Body of pancreas (tissue), 4 donors: ENCODE measurements around the gene DEGS1. TPM values are rescaled to one million over a fixed set of nuclear protein-coding genes. Genes with fewer than 3 reads are reported as not detected.

Experiments
- ATAC-seq: fragments of 150-250 bp; one replicate; pipeline ENCODE4 v1.9.1; 2016
- DNase-seq, 4 donors: peaks; one replicate each; pipeline ENCODE4 v3.0.0-alpha.2; 2019
- H3K27ac ChIP-seq, 4 donors: fragments of 200-600 bp; sonication (generic); 1 replicate in 3 of 4; 2 replicates in 1 of 4; pipeline versions ENCODE4 v1.5.1 to v1.6.1; 2016 to 2019; ENCODE audit warnings: mild to moderate bottlenecking in 1 of 4, mixed read lengths in 1 of 4, moderate library complexity in 1 of 4
- H3K27me3 ChIP-seq, 2 donors: fragments of 200-600 bp; sonication (generic); one replicate each; pipeline ENCODE4 v1.6.0; 2016; ENCODE audit warnings: mild to moderate bottlenecking in 1 of 2
- H3K36me3 ChIP-seq, 2 donors: fragments of 200-600 bp; sonication (generic); replicated peaks in 1 of 2; 2 replicates each; pipeline ENCODE4 v1.5.1; 2016; ENCODE audit warnings: low read depth in 2 of 2; ENCODE audit not compliant: insufficient read depth in 1 of 2
- H3K4me1 ChIP-seq: fragments of 200-600 bp; sonication (generic); one replicate; pipeline ENCODE4 v1.6.0; 2016
- H3K4me3 ChIP-seq, 2 donors: fragments of 200-600 bp; sonication (generic); 1 replicate in 1 of 2; 2 replicates in 1 of 2; pipeline ENCODE4 v1.5.1; 2016 to 2019
- H3K9me3 ChIP-seq, 3 donors: fragments of 200-600 bp; sonication (generic); 1 replicate in 2 of 3; 2 replicates in 1 of 3; pipeline ENCODE4 v1.5.1; 2016
- POLR2A ChIP-seq, 3 donors: fragments of 450-650 bp; IDR thresholded peaks; one replicate each; pipeline ENCODE4 v1.6.1; 2016; ENCODE audit warnings: antibody characterized with exemption in 3 of 3, mild to moderate bottlenecking in 2 of 3
- WGBS, 2 donors: methylation state at CpG; one replicate each; pipeline ENCODE4 v1.1.5; 2017; 5-methylcytosine and 5-hydroxymethylcytosine counted together
- intact Hi-C: fragments of 100-400 bp; cut with DNase I; formaldehyde crosslinking; loops from one replicate; pipeline ENCODE4 v1.15.1; 2023
- total RNA-seq, 2 donors: library from RNA; depleted of rRNA; stranded (reverse); fragments of >200 nt; gene quantifications; one replicate each; pipeline ENCODE4 v1.1.0, GENCODE V29; 2016
- TF ChIP-seq, protein P1 (sequence below), 7 experiments: fragments of 450-650 bp in 4 of 7; fragments of 200-600 bp in 3 of 7; sonication (generic) in 3 of 7; IDR thresholded peaks; one replicate each; pipeline ENCODE4 v1.5.1; 2016 to 2019; ENCODE audit warnings: antibody characterized with exemption in 7 of 7

Gene DEGS1
- total RNA-seq, 2 donors from 2014 or later, result 16.3 to 18.5 TPM

DNA sequence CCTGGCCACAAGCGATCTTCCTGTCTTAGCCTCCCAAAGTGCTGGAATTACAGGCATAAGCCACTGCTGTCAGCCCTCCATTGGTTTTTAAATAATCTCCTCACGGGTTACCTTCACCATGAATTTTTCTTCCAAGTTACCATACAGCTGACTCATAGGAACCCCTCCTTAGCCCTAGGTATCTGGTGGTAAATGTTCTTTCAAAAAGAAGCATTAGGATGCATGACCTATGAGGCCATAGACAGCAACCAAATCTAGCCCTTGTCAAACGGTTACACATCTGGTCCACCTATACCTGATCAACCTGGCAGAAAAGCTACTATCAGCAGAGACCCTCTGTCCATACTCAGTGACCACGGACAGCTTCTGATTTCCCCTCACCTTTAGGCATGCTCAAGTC is 12.7 kb upstream of the DEGS1 start:
- Histone ChIP-seq H3K9me3 (no peaks in the 10 kb centered on the region), H3K27ac (no peak overlapping the region), H3K27me3 (no peaks in the 10 kb centered on the region), H3K4me3 (no peak overlapping the region), H3K4me1 (no peaks in the 10 kb centered on the region), H3K36me3 (no peaks in the 10 kb centered on the region)
- DNase-seq, result no peak
- 81 to 82% methylated on average over 4 of the region's 4 CpGs for WGBS, 2 donors
- intact Hi-C loops, result no loop called here
- ATAC-seq, result no peak
- no peak for TF ChIP-seq POLR2A (IDR thresholded peaks at IDR 0.05)
- TF ChIP-seq, protein P1, sequence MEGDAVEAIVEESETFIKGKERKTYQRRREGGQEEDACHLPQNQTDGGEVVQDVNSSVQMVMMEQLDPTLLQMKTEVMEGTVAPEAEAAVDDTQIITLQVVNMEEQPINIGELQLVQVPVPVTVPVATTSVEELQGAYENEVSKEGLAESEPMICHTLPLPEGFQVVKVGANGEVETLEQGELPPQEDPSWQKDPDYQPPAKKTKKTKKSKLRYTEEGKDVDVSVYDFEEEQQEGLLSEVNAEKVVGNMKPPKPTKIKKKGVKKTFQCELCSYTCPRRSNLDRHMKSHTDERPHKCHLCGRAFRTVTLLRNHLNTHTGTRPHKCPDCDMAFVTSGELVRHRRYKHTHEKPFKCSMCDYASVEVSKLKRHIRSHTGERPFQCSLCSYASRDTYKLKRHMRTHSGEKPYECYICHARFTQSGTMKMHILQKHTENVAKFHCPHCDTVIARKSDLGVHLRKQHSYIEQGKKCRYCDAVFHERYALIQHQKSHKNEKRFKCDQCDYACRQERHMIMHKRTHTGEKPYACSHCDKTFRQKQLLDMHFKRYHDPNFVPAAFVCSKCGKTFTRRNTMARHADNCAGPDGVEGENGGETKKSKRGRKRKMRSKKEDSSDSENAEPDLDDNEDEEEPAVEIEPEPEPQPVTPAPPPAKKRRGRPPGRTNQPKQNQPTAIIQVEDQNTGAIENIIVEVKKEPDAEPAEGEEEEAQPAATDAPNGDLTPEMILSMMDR (IDR thresholded peaks at IDR 0.05), result no peak

DNA sequence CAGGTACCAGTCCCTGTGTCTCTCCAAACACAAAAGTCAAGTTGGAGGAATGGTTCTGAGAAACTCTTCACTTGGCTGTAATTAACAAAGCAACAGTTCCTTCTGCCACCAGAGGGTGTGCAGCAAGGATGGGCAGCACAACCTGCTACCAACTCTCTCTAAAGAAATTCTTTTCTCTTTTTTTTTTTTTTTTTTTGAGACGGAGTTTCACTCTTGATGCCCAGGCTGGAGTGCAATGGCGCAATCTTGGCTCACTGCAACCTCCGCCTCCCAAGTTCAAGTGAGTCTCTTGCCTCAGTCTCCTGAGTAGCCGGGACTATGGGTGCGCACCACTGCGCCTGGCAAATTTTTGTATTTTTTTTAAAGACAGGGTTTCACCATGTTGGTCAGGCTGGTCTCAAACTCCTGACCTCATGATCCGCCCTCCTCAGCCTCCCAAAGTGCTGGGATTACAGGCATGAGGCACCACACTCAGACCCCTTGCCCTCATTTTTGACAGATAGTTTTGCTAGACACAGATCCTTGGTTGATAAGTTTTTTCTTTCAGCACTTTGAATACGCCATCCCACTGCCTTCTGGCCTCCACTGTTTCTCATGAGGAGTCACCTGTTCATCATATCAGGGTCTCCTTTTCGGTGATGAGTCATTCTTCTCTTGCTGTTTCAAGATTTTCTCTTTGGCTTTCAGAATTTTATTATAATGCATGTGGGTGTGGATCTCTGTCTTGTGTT is 12.1 kb upstream of the DEGS1 start:
- no peaks in the 10 kb centered on the region for H3K36me3 ChIP-seq
- H3K4me3 ChIP-seq, result no peak overlapping the region
- no peaks in the 10 kb centered on the region for H3K27me3 ChIP-seq
- intact Hi-C loops, result no loop called here
- H3K27ac ChIP-seq, result no peak overlapping the region
- no peaks in the 10 kb centered on the region for H3K4me1 ChIP-seq
- DNase-seq (peak in 2 of 4 donors; percentile 31 to 43), ATAC-seq (no peak)
- TF ChIP-seq POLR2A (IDR thresholded peaks at IDR 0.05), result no peak
- TF ChIP-seq, protein P1 (IDR thresholded peaks at IDR 0.05), result peak in 6 of 7 experiments; percentile 8 to 50 (median 34)
- WGBS, 2 donors, result 66 to 77% methylated on average over 9 of the region's 9 CpGs
- no peaks in the 10 kb centered on the region for H3K9me3 ChIP-seq

DNA sequence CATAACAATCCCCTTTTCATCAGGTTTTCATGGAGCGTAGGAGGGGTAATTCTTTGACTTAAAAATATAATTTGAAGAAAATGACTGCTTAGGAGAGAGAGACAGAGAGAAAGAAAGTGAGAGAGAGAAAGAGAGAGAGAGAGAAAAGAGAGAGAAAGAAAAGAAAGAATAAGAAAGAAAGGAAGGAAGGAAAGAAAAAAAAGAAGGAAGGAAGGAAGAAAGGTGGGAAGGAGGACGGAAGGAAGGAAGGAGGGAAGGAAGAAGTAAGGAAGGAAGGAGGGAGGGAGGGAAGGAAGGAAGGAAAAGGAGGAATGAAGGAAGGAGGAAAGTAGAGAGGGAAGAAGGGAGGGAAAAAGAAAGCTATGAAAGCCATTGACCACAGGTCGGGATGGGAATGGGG is 10.8 kb upstream of the DEGS1 start:
- Histone ChIP-seq H3K36me3 (no peaks in the 10 kb centered on the region), H3K9me3 (no peaks in the 10 kb centered on the region), H3K4me1 (no peaks in the 10 kb centered on the region), H3K27me3 (no peaks in the 10 kb centered on the region), H3K4me3 (no peak overlapping the region), H3K27ac (no peak overlapping the region)
- no peak for ATAC-seq
- intact Hi-C loops, result no loop called here
- 69 to 79% methylated on average over 3 of the region's 3 CpGs for WGBS, 2 donors
- TF ChIP-seq, protein P1 (IDR thresholded peaks at IDR 0.05), result no peak
- TF ChIP-seq POLR2A (IDR thresholded peaks at IDR 0.05), result no peak
- no peak for DNase-seq

DNA sequence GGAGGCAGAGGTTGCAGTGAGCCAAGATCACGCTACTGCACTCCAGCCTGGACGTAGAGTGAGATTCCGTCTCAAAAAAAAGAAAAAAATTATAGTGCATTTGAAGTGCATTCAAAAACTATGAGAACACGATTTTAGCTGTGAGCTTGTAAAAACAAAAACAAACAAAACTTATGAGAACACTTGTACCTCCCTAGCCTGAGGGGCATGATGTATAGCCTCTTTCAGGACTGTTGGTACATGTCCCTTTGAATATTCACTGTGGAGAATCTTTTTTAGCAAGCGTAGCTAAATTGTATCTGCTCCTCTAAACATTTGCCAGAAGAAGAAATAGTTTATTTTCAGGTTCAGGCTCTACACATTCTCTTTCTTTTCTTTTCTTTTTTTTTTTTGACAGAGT is 9.5 kb upstream of the DEGS1 start:
- intact Hi-C loops, result no loop called here
- ATAC-seq, result no peak
- H3K9me3 ChIP-seq, result no peaks in the 10 kb centered on the region
- no peaks in the 10 kb centered on the region for H3K4me1 ChIP-seq
- H3K36me3 ChIP-seq, result no peaks in the 10 kb centered on the region
- DNase-seq, result no peak
- H3K27ac ChIP-seq, result no peak overlapping the region
- H3K4me3 ChIP-seq, result no peak overlapping the region
- no peak for TF ChIP-seq POLR2A (IDR thresholded peaks at IDR 0.05)
- TF ChIP-seq, protein P1 (IDR thresholded peaks at IDR 0.05), result no peak
- WGBS, 2 donors, result 84% methylated on average over 5 of the region's 5 CpGs
- no peaks in the 10 kb centered on the region for H3K27me3 ChIP-seq

DNA sequence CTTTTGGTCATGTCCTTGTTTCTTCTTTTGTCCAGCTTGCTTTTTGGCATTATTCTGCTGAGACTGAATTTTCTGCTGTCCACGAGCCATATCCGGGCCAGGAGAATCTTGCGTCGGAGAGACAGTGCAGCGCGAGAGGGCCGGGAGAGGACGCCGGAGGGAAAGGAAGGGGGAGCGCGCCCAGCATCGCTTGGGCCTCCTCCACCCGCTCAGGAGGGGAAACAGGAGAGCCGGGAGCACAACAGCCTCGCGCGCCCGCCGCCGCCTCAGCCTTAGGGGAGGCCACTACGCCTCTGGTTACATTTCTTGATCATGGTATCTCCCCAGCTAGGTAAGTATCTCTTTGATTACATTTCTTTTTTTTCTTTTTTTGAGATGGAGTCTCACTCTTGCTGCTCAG is 7.4 kb upstream of the DEGS1 start:
- Histone ChIP-seq H3K27ac (no peak overlapping the region), H3K9me3 (no peaks in the 10 kb centered on the region), H3K36me3 (no peaks in the 10 kb centered on the region), H3K4me3 (no peak overlapping the region), H3K4me1 (no peaks in the 10 kb centered on the region), H3K27me3 (no peaks in the 10 kb centered on the region)
- WGBS, 2 donors, result 40 to 54% methylated on average over 21 of the region's 21 CpGs
- TF ChIP-seq, protein P1 (IDR thresholded peaks at IDR 0.05), result no peak
- no peak for TF ChIP-seq POLR2A (IDR thresholded peaks at IDR 0.05)
- intact Hi-C loops, result no loop called here
- ATAC-seq (no peak), DNase-seq (no peak)
